Measurements from ENCODE around the gene DIAPH1. TPM values are rescaled to one million over a fixed set of nuclear protein-coding genes. Genes with fewer than 3 reads are reported as not detected.

The DIAPH1 gene
- total RNA-seq, 1 donor from 2014 or later = 42.7 TPM

- DNase-seq (ENCODE audit: low read depth, low spot score) = peak; percentile 88
These were observed 54.5 kb downstream of the DIAPH1 start for GRCh38 chr5:141564216-141564692.

- DNase-seq (ENCODE audit: low read depth, low spot score) = peak; percentile 97
These were observed 57.9 kb downstream of the DIAPH1 start for GRCh38 chr5:141560725-141561483.

GRCh38 chr5:141560151-141560550, 58.6 kb downstream of the DIAPH1 start:
- no peak for DNase-seq (ENCODE audit: low read depth, low spot score)

GRCh38 chr5:141559461-141559860, 59.3 kb downstream of the DIAPH1 start:
- no peak for DNase-seq (ENCODE audit: low read depth, low spot score)

- DNase-seq (ENCODE audit: low read depth, low spot score) = no peak
These were observed 60.6 kb downstream of the DIAPH1 start for GRCh38 chr5:141558150-141558549.

- DNase-seq (ENCODE audit: low read depth, low spot score) = peak; percentile 85
These were observed 61.1 kb downstream of the DIAPH1 start for GRCh38 chr5:141557681-141558136.

- DNase-seq (ENCODE audit: low read depth, low spot score) = no peak
These were observed 70.9 kb downstream of the DIAPH1 start for GRCh38 chr5:141547921-141548320.

GRCh38 chr5:141547488-141547887, 71.3 kb downstream of the DIAPH1 start:
- DNase-seq (ENCODE audit: low read depth, low spot score) = no peak

GRCh38 chr5:141543053-141543452, 75.7 kb downstream of the DIAPH1 start:
- no peak for DNase-seq (ENCODE audit: low read depth, low spot score)

- DNase-seq (ENCODE audit: low read depth, low spot score) = no peak
These were observed 84.1 kb downstream of the DIAPH1 start for GRCh38 chr5:141534492-141535213.

GRCh38 chr5:141533897-141534296, 84.9 kb downstream of the DIAPH1 start:
- DNase-seq (ENCODE audit: low read depth, low spot score) = no peak

- DNase-seq (ENCODE audit: low read depth, low spot score) = no peak
These were observed 86.1 kb downstream of the DIAPH1 start for GRCh38 chr5:141532726-141533125.

GRCh38 chr5:141529873-141530272, 88.9 kb downstream of the DIAPH1 start:
- DNase-seq (ENCODE audit: low read depth, low spot score) = no peak

GRCh38 chr5:141529002-141529401, 89.8 kb downstream of the DIAPH1 start:
- no peak for DNase-seq (ENCODE audit: low read depth, low spot score)

GRCh38 chr5:141528291-141528984, 90.4 kb downstream of the DIAPH1 start:
- DNase-seq (ENCODE audit: low read depth, low spot score) = no peak

- DNase-seq (ENCODE audit: low read depth, low spot score) = no peak
These were observed 91.4 kb downstream of the DIAPH1 start for GRCh38 chr5:141527426-141527825.

- DNase-seq (ENCODE audit: low read depth, low spot score) = no peak
These were observed 93.1 kb downstream of the DIAPH1 start for GRCh38 chr5:141525653-141526052.

- peak; percentile 73 for DNase-seq (ENCODE audit: low read depth, low spot score)
These were observed 93.9 kb downstream of the DIAPH1 start for GRCh38 chr5:141524604-141525597.

GRCh38 chr5:141523991-141524390, 94.8 kb downstream of the DIAPH1 start:
- no peak for DNase-seq (ENCODE audit: low read depth, low spot score)

GRCh38 chr5:141522301-141522700, 96.5 kb downstream of the DIAPH1 start:
- no peak for DNase-seq (ENCODE audit: low read depth, low spot score)

Measured in pulmonary artery endothelial cell (primary cell).